Measurements from ENCODE around the gene ZNF260. TPM values are rescaled to one million over a fixed set of nuclear protein-coding genes. Genes with fewer than 3 reads are reported as not detected.

The ZNF260 gene
- total RNA-seq (ENCODE audit: low replicate concordance) = 9.0 and 23.9 TPM in 2 replicates

- DNase-seq (ENCODE audit: low read depth) = peak; percentile 98
- TF ChIP-seq CTCF (IDR thresholded peaks at IDR 0.05; ENCODE audit: insufficient read depth, low read length) = no peak
- peak within 1 kb of the TSS; percentile 99 for H3K4me3 ChIP-seq (ENCODE audit: low read depth, low read length)
These were observed at the start of gene ZNF260 for GRCh38 chr19:36528194-36528920. TSS of gene ZNF260 (minus strand) at chr19:36528271. CDS start at chr19:36515238, 13,033 bp downstream.

- no peak for DNase-seq (ENCODE audit: low read depth)
- no peak for TF ChIP-seq CTCF (IDR thresholded peaks at IDR 0.05; ENCODE audit: insufficient read depth, low read length)
- no peak overlapping the region for H3K4me3 ChIP-seq (ENCODE audit: low read depth, low read length)
These were observed 49.4 kb upstream of the ZNF260 start for GRCh38 chr19:36577271-36577996.

GRCh38 chr19:36574741-36575140, 46.7 kb upstream of the ZNF260 start:
- no peak for TF ChIP-seq CTCF (IDR thresholded peaks at IDR 0.05; ENCODE audit: insufficient read depth, low read length)
- DNase-seq (ENCODE audit: low read depth) = no peak
- H3K4me3 ChIP-seq (ENCODE audit: low read depth, low read length) = peak overlapping the region; percentile 99

GRCh38 chr19:36573895-36574720, 46.0 kb upstream of the ZNF260 start:
- DNase-seq (ENCODE audit: low read depth) = peak; percentile 36
- TF ChIP-seq CTCF (IDR thresholded peaks at IDR 0.05; ENCODE audit: insufficient read depth, low read length) = no peak

GRCh38 chr19:36573020-36573894, 45.2 kb upstream of the ZNF260 start, which contains the start of gene ZNF529:
TSS of gene ZNF529 (minus strand) at chr19:36573292. CDS start at chr19:36572346, 946 bp downstream.
- peak; percentile 85 for DNase-seq (ENCODE audit: low read depth)
- TF ChIP-seq CTCF (IDR thresholded peaks at IDR 0.05; ENCODE audit: insufficient read depth, low read length) = no peak
- H3K4me3 ChIP-seq (ENCODE audit: low read depth, low read length) = peak within 1 kb of the TSS; percentile 99

More at GRCh38 chr19:36573895-36574720, 46.0 kb upstream of the ZNF260 start:
- peak overlapping the region; percentile 99 for H3K4me3 ChIP-seq (ENCODE audit: low read depth, low read length)

Measured in fibroblast of the aortic adventitia (primary cell).